ENCODE data around the gene SPTBN1.

SPTBN1 gene

GRCh38 chr2:54595999-54596902 lies 140.1 kb downstream of the SPTBN1 start:
- no peak for DNase-seq

- DNase-seq: peak; percentile 24
These were observed 141.2 kb downstream of the SPTBN1 start for GRCh38 chr2:54597153-54597848.

GRCh38 chr2:54598347-54599325 lies 142.5 kb downstream of the SPTBN1 start:
- DNase-seq: no peak

GRCh38 chr2:54599326-54599710 lies 143.2 kb downstream of the SPTBN1 start:
- no peak for DNase-seq

GRCh38 chr2:54599914-54600313 lies 143.8 kb downstream of the SPTBN1 start:
- no peak for DNase-seq

GRCh38 chr2:54601339-54601738 lies 145.2 kb downstream of the SPTBN1 start:
- no peak for DNase-seq

GRCh38 chr2:54602736-54603322 lies 146.7 kb downstream of the SPTBN1 start:
- no peak for DNase-seq

GRCh38 chr2:54603357-54603756 lies 147.2 kb downstream of the SPTBN1 start:
- DNase-seq: no peak

- no peak for DNase-seq
These were observed 147.7 kb downstream of the SPTBN1 start for GRCh38 chr2:54603796-54604195.

GRCh38 chr2:54604871-54605270 lies 148.7 kb downstream of the SPTBN1 start:
- DNase-seq: no peak

GRCh38 chr2:54605836-54606235 lies 149.7 kb downstream of the SPTBN1 start:
- DNase-seq: no peak

GRCh38 chr2:54606393-54606958 lies 150.3 kb downstream of the SPTBN1 start:
- peak; percentile 21 for DNase-seq

GRCh38 chr2:54608224-54608623 lies 152.1 kb downstream of the SPTBN1 start:
- DNase-seq: no peak

- no peak for DNase-seq
These were observed 153.1 kb downstream of the SPTBN1 start for GRCh38 chr2:54609241-54609640.

- no peak for DNase-seq
These were observed 153.5 kb downstream of the SPTBN1 start for GRCh38 chr2:54609647-54610046.

GRCh38 chr2:54610700-54611099 lies 154.6 kb downstream of the SPTBN1 start:
- DNase-seq: no peak

GRCh38 chr2:54611830-54612545 lies 155.9 kb downstream of the SPTBN1 start:
- DNase-seq: no peak

GRCh38 chr2:54613386-54613785 lies 157.3 kb downstream of the SPTBN1 start:
- no peak for DNase-seq

GRCh38 chr2:54613794-54614257 lies 157.7 kb downstream of the SPTBN1 start:
- DNase-seq: no peak

- DNase-seq: no peak
These were observed 158.7 kb downstream of the SPTBN1 start for GRCh38 chr2:54614819-54615218.

- no peak for DNase-seq
These were observed 159.9 kb downstream of the SPTBN1 start for GRCh38 chr2:54615832-54616534.
